Lower lobe of right lung (tissue), 2 donors: Measurements from ENCODE around the gene ATP6V1G1. TPM values are rescaled to one million over a fixed set of nuclear protein-coding genes. Genes with fewer than 3 reads are reported as not detected.
A peak's percentile ranks its signal among the peaks of the same experiment; 100 is the strongest.

Experiments
- ATAC-seq, 2 donors: fragments of 200-7000 bp; cut with Tn5 transposase; one replicate each; pipeline ENCODE4 v1.9.1; 2020 to 2022; ENCODE audit warnings: mild to moderate bottlenecking in 2 of 2, moderate library complexity in 2 of 2
- DNase-seq: peaks from one replicate; pipeline ENCODE4 v3.0.0-alpha.2; 2020
- H3K27ac ChIP-seq: fragments of 200-600 bp; one replicate; pipeline ENCODE4 v1.8.0; 2022
- H3K27me3 ChIP-seq: fragments of 200-600 bp; one replicate; pipeline ENCODE4 v1.8.0; 2022; ENCODE audit warnings: low read depth
- H3K36me3 ChIP-seq: fragments of 200-600 bp; one replicate; pipeline ENCODE4 v1.8.0; 2022; ENCODE audit warnings: mild to moderate bottlenecking
- H3K4me1 ChIP-seq: fragments of 200-600 bp; one replicate; pipeline ENCODE4 v1.8.0; 2022
- H3K4me3 ChIP-seq: fragments of 200-600 bp; one replicate; pipeline ENCODE4 v1.8.0; 2022; ENCODE audit warnings: mild to moderate bottlenecking
- H3K9me3 ChIP-seq: fragments of 200-600 bp; one replicate; pipeline ENCODE4 v1.8.0; 2022
- CTCF ChIP-seq: fragments of 200-600 bp; IDR thresholded peaks from one replicate; pipeline ENCODE4 v1.8.0; 2022; ENCODE audit warnings: antibody characterized with exemption, mild to moderate bottlenecking
- intact Hi-C: fragments of 100-400 bp; cut with DNase I; formaldehyde crosslinking; loops from one replicate; pipeline ENCODE4 v1.11.0; 2022
- total RNA-seq: library from RNA; stranded (reverse); fragmentation: NEBNext Ultra II Directional; extraction: Animal tissue kit (Norgen Biotek cat#: 25700); gene quantifications from one replicate; pipeline ENCODE4 v1.2.1, GENCODE V29; 2021
- donor health status: DM: no; HTN: yes; CAD: no; lungs with severe emphysema.

The ATP6V1G1 gene
- total RNA-seq, 1 donor from 2014 or later = 104 TPM

- ATAC-seq (no peak), DNase-seq (no peak)
- intact Hi-C loops = no loop called here
- Histone ChIP-seq H3K27me3 (no peaks in the 10 kb centered on the region), H3K27ac (no peak overlapping the region), H3K4me1 (peaks cover 23% of the 10 kb centered on the region), H3K4me3 (no peak overlapping the region), H3K36me3 (no peaks in the 10 kb centered on the region), H3K9me3 (no peaks in the 10 kb centered on the region)
- TF ChIP-seq CTCF = no peak
Measured at GRCh38 chr9:114608525-114608796, 20.9 kb downstream of the ATP6V1G1 start.

GRCh38 chr9:114611516-114612271 is 24.1 kb downstream of the ATP6V1G1 start:
- no peak for TF ChIP-seq CTCF
- H3K9me3 ChIP-seq = no peaks in the 10 kb centered on the region
- DNase-seq = peak; percentile 75
- no peaks in the 10 kb centered on the region for H3K36me3 ChIP-seq
- intact Hi-C loops = no loop called here
- H3K27ac ChIP-seq = peak overlapping the region; percentile 92
- peaks cover 35% of the 10 kb centered on the region for H3K4me1 ChIP-seq
- peak; percentile 88 for ATAC-seq
- H3K4me3 ChIP-seq = peak overlapping the region; percentile 80
- no peaks in the 10 kb centered on the region for H3K27me3 ChIP-seq

GRCh38 chr9:114612272-114612923 is 24.8 kb downstream of the ATP6V1G1 start:
- ATAC-seq (peak; percentile 3 to 7), DNase-seq (no peak)
- H3K27ac ChIP-seq = peak overlapping the region; percentile 92
- peak overlapping the region; percentile 80 for H3K4me3 ChIP-seq
- H3K27me3 ChIP-seq = no peaks in the 10 kb centered on the region
- intact Hi-C loops = no loop called here
- H3K4me1 ChIP-seq = peaks cover 42% of the 10 kb centered on the region
- no peaks in the 10 kb centered on the region for H3K9me3 ChIP-seq
- no peak for TF ChIP-seq CTCF
- peaks cover under 1% of the 10 kb centered on the region for H3K36me3 ChIP-seq

GRCh38 chr9:114613087-114613486 is 25.5 kb downstream of the ATP6V1G1 start:
- Histone ChIP-seq H3K9me3 (no peaks in the 10 kb centered on the region), H3K4me1 (peaks cover 49% of the 10 kb centered on the region), H3K27ac (peak overlapping the region; percentile 92), H3K36me3 (peaks cover 3% of the 10 kb centered on the region), H3K27me3 (no peaks in the 10 kb centered on the region), H3K4me3 (no peak overlapping the region)
- intact Hi-C loops = no loop called here
- ATAC-seq (no peak), DNase-seq (no peak)
- TF ChIP-seq CTCF = no peak

- peaks cover 57% of the 10 kb centered on the region for H3K4me1 ChIP-seq
- intact Hi-C loops = no loop called here
- TF ChIP-seq CTCF = no peak
- ATAC-seq = no peak
- no peaks in the 10 kb centered on the region for H3K9me3 ChIP-seq
- no peak overlapping the region for H3K27ac ChIP-seq
- no peaks in the 10 kb centered on the region for H3K27me3 ChIP-seq
- DNase-seq = no peak
- peaks cover 3% of the 10 kb centered on the region for H3K36me3 ChIP-seq
- H3K4me3 ChIP-seq = no peak overlapping the region
Measured at GRCh38 chr9:114613919-114614318, 26.4 kb downstream of the ATP6V1G1 start.
